ENCODE results near the gene GLA. TPM values are rescaled to one million over a fixed set of nuclear protein-coding genes. Genes with fewer than 3 reads are reported as not detected.

Gene GLA
- total and polyA plus RNA-seq, 2 of the 13 experiments (the other 11 are each of a cell fraction or from before 2014, with no cell fraction given): 31.4 to 59.3 TPM

DNA sequence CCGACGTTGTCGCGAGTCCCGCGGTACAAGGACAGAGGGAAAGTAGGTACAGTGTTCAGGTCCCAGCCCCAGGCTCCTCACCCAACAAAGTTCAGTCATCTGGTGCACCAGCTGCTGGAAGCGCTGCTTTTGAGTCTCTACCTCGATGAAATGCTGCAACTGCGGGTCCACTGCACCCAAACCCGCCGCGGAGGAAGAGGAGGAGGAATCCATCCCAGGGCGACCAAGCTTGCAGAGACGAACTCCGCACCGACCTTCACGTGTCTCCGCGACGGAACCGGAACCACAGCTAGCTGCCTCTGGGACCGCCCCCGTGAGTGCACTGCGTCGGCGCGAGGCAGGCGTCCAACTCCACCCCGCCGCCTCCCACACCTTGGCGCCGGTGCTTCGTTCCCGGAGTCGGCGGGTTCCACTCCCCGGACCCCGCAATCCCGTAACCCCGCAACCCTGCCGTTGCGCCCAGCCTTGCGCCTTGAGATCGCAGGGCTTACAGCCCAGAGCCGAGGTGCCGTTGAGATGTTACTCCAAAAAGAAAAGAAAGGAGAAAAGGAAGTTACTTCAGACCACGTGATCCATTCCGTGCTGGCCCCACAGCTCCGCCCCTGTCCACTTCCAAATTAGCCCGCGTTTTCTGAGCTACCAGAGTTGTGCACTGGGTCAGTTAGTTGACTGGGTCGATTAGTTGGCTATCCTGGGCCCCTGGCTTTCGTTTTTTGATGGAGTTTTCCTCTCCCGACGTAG, 59.1 kb downstream of the GLA start, which contains the start of gene TIMM8A (continued):
- no peak for TF ChIP-seq SNAI1 (CRISPR knock-in tag; IDR thresholded peaks at IDR 0.05; ENCODE audit: borderline replicate concordance)
- TF ChIP-seq, protein P1, sequence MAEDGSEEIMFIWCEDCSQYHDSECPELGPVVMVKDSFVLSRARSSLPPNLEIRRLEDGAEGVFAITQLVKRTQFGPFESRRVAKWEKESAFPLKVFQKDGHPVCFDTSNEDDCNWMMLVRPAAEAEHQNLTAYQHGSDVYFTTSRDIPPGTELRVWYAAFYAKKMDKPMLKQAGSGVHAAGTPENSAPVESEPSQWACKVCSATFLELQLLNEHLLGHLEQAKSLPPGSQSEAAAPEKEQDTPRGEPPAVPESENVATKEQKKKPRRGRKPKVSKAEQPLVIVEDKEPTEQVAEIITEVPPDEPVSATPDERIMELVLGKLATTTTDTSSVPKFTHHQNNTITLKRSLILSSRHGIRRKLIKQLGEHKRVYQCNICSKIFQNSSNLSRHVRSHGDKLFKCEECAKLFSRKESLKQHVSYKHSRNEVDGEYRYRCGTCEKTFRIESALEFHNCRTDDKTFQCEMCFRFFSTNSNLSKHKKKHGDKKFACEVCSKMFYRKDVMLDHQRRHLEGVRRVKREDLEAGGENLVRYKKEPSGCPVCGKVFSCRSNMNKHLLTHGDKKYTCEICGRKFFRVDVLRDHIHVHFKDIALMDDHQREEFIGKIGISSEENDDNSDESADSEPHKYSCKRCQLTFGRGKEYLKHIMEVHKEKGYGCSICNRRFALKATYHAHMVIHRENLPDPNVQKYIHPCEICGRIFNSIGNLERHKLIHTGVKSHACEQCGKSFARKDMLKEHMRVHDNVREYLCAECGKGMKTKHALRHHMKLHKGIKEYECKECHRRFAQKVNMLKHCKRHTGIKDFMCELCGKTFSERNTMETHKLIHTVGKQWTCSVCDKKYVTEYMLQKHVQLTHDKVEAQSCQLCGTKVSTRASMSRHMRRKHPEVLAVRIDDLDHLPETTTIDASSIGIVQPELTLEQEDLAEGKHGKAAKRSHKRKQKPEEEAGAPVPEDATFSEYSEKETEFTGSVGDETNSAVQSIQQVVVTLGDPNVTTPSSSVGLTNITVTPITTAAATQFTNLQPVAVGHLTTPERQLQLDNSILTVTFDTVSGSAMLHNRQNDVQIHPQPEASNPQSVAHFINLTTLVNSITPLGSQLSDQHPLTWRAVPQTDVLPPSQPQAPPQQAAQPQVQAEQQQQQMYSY (CRISPR knock-in tag; IDR thresholded peaks at IDR 0.05): peak; percentile 42
- TF ChIP-seq RARA (CRISPR knock-in tag; IDR thresholded peaks at IDR 0.05): no peak
- TF ChIP-seq ZNF501 (CRISPR knock-in tag; IDR thresholded peaks at IDR 0.05): 0 out of 2 replicates have a peak, but pooled peaks have one; percentile 12
- TF ChIP-seq ZHX1 (CRISPR knock-in tag; IDR thresholded peaks at IDR 0.05; ENCODE audit: low read depth): peak; percentile 57; the same call in 1 of the 2 replicates
- TF ChIP-seq MIER3 (CRISPR knock-in tag; IDR thresholded peaks at IDR 0.05; ENCODE audit: borderline replicate concordance): no peak
- TF ChIP-seq ZNF430 (CRISPR knock-in tag; IDR thresholded peaks at IDR 0.05): no peak
- no peak for TF ChIP-seq GPBP1L1 (CRISPR knock-in tag; IDR thresholded peaks at IDR 0.05)
- TF ChIP-seq ZNF678 (CRISPR knock-in tag; IDR thresholded peaks at IDR 0.05): no peak
- no peak for TF ChIP-seq NR1H2 (CRISPR knock-in tag; IDR thresholded peaks at IDR 0.05; ENCODE audit: borderline replicate concordance, low read depth)
- TF ChIP-seq, protein P2, sequence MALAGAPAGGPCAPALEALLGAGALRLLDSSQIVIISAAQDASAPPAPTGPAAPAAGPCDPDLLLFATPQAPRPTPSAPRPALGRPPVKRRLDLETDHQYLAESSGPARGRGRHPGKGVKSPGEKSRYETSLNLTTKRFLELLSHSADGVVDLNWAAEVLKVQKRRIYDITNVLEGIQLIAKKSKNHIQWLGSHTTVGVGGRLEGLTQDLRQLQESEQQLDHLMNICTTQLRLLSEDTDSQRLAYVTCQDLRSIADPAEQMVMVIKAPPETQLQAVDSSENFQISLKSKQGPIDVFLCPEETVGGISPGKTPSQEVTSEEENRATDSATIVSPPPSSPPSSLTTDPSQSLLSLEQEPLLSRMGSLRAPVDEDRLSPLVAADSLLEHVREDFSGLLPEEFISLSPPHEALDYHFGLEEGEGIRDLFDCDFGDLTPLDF (CRISPR knock-in tag; IDR thresholded peaks at IDR 0.05): no peak; the same call in 1 of the 2 replicates
- TF ChIP-seq RFXAP (CRISPR knock-in tag; IDR thresholded peaks at IDR 0.05; ENCODE audit: borderline replicate concordance): no peak; the same call in 1 of the 2 replicates
- TF ChIP-seq MXI1 (IDR thresholded peaks at IDR 0.05; ENCODE audit: borderline replicate concordance, low read depth, low read length): peak; percentile 88; the same call in 1 of the 3 replicates
- no peak for TF ChIP-seq ZNF552 (CRISPR knock-in tag; IDR thresholded peaks at IDR 0.05; ENCODE audit: borderline replicate concordance)

All from HepG2 (cell line).